ENCODE measurements around the gene AJAP1.

AJAP1 gene

DNA sequence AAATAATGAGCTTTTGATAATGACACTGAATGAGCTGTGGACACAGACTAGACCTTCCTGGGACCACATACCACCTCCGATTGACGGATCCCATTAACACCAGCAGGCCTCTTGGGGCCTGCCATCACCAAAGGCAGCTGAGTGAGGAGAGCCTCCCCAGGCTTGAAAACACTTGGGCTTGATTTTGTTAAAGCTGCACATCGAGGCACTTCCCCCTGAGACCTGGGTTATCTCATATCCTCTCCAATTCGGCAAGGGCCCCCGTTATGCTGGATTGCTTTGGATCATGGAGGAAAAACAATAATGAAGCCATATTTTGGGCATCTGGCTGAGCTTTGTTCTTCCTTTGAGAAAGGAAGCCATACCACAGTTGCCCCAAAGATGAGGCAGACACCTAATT is 143.0 kb downstream of the AJAP1 start:
- DNase-seq (ENCODE audit: insufficient read length, low spot score) (no peak), FAIRE-seq (peak; percentile 64)

DNA sequence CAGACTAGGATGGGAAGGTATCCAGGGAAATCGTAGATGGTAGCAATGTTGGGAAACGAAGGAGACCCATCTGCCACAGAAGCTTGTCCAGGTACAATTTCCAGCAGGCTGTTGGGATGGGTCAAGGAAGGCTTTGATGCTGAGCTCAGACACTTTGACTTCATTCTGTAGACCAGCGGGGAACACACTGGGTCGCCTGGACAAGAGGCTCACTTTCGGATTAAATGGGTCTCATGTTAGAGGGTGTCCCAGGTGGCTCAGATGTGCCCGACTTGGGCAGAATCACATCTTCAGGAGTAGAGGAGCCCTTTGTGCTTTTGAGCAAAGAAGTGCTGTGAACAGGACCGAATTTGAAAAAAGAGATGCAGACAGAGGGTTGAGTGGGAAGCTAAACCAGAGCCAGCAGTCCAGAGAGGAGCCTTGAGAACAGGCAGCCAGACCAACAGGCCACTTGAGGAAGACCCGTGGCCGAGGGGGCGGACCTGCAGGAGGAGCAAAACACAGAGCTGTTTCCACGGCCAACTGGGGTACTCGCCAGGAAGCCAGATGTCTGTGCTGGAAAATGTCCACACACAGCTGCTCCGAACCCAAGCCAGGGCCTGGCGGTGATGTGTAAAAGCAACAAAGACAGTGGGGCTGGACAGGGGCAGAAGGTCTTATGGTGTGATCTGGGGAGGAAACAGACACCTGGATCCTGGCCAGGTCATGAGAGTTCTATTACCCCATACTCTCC is 146.9 kb downstream of the AJAP1 start:
- DNase-seq (ENCODE audit: insufficient read length, low spot score) = no peak
- no peak for FAIRE-seq

DNA sequence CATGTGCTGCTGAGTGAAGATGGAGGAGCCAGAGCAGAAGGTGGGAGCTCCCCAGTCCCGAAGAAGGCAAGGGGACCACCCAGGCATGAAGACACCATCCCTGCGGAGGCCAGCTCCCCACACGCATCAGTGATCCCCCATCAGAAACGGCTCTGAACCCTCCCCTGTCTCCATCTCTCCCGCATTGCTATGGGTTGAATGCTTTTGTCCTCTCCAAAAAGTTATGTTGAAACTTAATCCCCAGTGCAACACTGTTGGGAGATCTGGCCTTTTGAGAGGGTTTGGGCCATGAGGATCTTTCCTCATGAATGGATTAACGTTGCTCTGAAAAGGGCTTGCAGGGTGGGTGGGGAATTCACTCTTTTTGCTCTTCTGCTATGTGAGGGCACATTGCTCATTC is 147.6 kb downstream of the AJAP1 start:
- FAIRE-seq (no peak), DNase-seq (ENCODE audit: insufficient read length, low spot score) (no peak)

GRCh38 chr1:4803335-4803734 is 148.9 kb downstream of the AJAP1 start:
- FAIRE-seq = no peak
- no peak for DNase-seq (ENCODE audit: insufficient read length, low spot score)

GRCh38 chr1:4805987-4806386 is 151.6 kb downstream of the AJAP1 start:
- DNase-seq (ENCODE audit: insufficient read length, low spot score) (no peak), FAIRE-seq (no peak)

DNA sequence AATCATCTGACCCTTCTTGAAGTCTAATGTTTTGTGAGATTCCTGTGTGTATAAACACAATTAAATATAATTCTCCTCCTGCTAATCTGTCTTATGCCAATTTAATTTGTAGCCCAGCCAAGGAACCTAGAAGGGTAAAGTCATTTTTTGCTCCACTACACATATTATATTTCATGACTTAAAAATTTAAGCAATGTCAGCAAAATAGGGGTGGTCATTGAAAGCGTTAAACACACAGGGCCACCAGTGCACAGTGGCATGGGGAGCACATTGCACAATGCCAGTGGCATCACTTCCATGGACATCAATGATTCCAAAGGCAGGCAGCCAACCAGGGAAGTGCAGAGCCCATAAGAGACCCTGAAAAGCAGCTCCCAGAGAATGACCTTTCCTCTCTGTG is 166.1 kb downstream of the AJAP1 start:
- DNase-seq (ENCODE audit: insufficient read length, low spot score) = no peak
- FAIRE-seq = no peak

GRCh38 chr1:4825800-4826450 is 171.5 kb downstream of the AJAP1 start:
- FAIRE-seq (peak; percentile 28), DNase-seq (ENCODE audit: insufficient read length, low spot score) (peak; percentile 26)

DNA sequence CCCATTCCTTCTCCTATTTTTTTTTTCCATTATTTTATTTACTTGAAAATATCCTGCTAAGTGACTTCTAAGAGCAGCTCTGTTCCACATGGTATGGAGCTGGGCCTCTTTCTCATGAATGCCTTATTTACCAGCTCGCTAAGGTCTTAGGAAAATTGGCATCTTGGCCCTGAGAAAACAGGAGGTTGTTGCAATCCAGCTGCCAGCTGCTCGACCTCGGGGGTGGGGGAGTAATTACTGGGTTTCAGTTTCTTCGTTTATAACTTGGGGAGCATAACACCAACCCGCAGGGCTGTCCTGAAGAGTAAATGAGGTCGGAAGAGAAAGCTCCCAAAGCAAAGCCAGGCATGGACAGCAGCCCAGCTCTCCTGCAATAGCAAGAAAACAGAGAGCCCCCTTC is 176.3 kb downstream of the AJAP1 start:
- DNase-seq (ENCODE audit: insufficient read length, low spot score) = no peak
- no peak for FAIRE-seq

DNA sequence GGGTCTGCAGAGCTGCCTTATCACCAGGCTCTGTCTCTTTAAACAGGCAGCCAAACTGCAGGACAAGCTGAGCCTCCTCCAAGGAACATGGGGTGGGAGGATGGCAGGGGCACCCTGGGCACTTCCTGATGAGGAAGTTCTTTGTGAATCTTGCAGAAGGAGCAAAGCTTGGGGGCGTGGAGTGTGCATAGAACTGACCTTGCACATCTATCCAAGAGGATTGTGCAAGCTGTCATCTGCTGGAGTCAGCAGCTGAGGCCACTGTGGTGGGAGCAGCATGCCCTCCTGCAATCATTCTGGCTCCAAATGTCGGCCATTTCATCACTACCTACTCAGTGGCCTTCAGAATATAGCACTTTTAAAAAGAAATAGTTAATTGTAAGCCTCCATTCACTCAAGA is 182.2 kb downstream of the AJAP1 start:
- no peak for FAIRE-seq
- DNase-seq (ENCODE audit: insufficient read length, low spot score) = no peak

GRCh38 chr1:4837031-4837600 is 182.7 kb downstream of the AJAP1 start:
- FAIRE-seq (no peak), DNase-seq (ENCODE audit: insufficient read length, low spot score) (no peak)

GRCh38 chr1:4837752-4838151 is 183.3 kb downstream of the AJAP1 start:
- DNase-seq (ENCODE audit: insufficient read length, low spot score) (no peak), FAIRE-seq (no peak)

GRCh38 chr1:4838231-4838630 is 183.8 kb downstream of the AJAP1 start:
- FAIRE-seq (no peak), DNase-seq (ENCODE audit: insufficient read length, low spot score) (no peak)
